Neuronal stem cell (in vitro differentiated cells): ENCODE measurements around the gene NOVA2.

Source experiments
- DNase-seq: peaks from one replicate; pipeline ENCODE4 v3.0.0-alpha.2; 2013; ENCODE audit warnings: low spot score
- H2AFZ ChIP-seq: one replicate; pipeline ENCODE4 v1.6.1; 2013; ENCODE audit warnings: mild to moderate bottlenecking, low read length, inconsistent platforms
- H2AK5ac ChIP-seq: 2 replicates; pipeline ENCODE4 v1.6.1; 2013; ENCODE audit warnings: low read depth, mild to moderate bottlenecking, inconsistent platforms, low read length, moderate library complexity, mixed read lengths
- H2BK120ac ChIP-seq: 2 replicates; pipeline ENCODE4 v1.6.1; 2013; ENCODE audit warnings: low read depth, mild to moderate bottlenecking, inconsistent platforms, low read length, moderate library complexity, mixed read lengths
- H2BK12ac ChIP-seq: one replicate; pipeline ENCODE4 v1.6.1; 2013; ENCODE audit warnings: low read length, inconsistent platforms
- H2BK15ac ChIP-seq: 2 replicates; pipeline ENCODE4 v1.6.1; 2013; ENCODE audit warnings: mild to moderate bottlenecking, low read length, inconsistent platforms, mixed read lengths
- H2BK5ac ChIP-seq: one replicate; pipeline ENCODE4 v1.6.1; 2013; ENCODE audit warnings: inconsistent platforms, mild to moderate bottlenecking, low read length, moderate library complexity
- H3K14ac ChIP-seq: one replicate; pipeline ENCODE4 v1.6.1; 2013; ENCODE audit warnings: low read length, inconsistent platforms
- H3K18ac ChIP-seq: 2 replicates; pipeline ENCODE4 v1.6.1; 2013; ENCODE audit warnings: low read length, inconsistent platforms
- H3K23ac ChIP-seq: 2 replicates; pipeline ENCODE4 v1.6.1; 2013; ENCODE audit warnings: low read depth, mild to moderate bottlenecking, mixed read lengths, low read length, inconsistent platforms; ENCODE audit not compliant: poor library complexity
- H3K27ac ChIP-seq: replicated peaks from 3 replicates; pipeline ENCODE4 v1.5.1; 2013; ENCODE audit warnings: low read length, inconsistent platforms
- H3K27me3 ChIP-seq, 3 experiments: 2 replicates each; pipeline ENCODE4 v1.6.1; 2013; ENCODE audit warnings: low read length in 3 of 3, mild to moderate bottlenecking in 2 of 3, inconsistent platforms in 1 of 3, low read depth in 1 of 3, mixed read lengths in 1 of 3, moderate library complexity in 1 of 3; ENCODE audit not compliant: control insufficient read depth in 3 of 3, insufficient read depth in 3 of 3
- H3K36me3 ChIP-seq, 2 donors: replicated peaks in 1 of 2; 2 replicates each; pipeline ENCODE4 v1.6.1; 2013; ENCODE audit warnings: low read length in 2 of 2; ENCODE audit not compliant: control insufficient read depth in 2 of 2, insufficient read depth in 2 of 2
- H3K4ac ChIP-seq: 2 replicates; pipeline ENCODE4 v1.6.1; 2013; ENCODE audit warnings: inconsistent platforms, mild to moderate bottlenecking, low read length, moderate library complexity
- H3K4me1 ChIP-seq, 2 donors: 1 replicate in 1 of 2; 2 replicates in 1 of 2; pipeline ENCODE4 v1.6.1; 2013; ENCODE audit warnings: low read length in 2 of 2, low read depth in 1 of 2; ENCODE audit not compliant: control insufficient read depth in 2 of 2, insufficient read depth in 1 of 2
- H3K4me2 ChIP-seq: one replicate; pipeline ENCODE4 v1.6.1; 2013; ENCODE audit warnings: mild to moderate bottlenecking, low read length, inconsistent platforms; ENCODE audit not compliant: insufficient read depth, poor library complexity, severe bottlenecking
- H3K4me3 ChIP-seq, 2 donors: 2 replicates each; pipeline ENCODE4 v1.5.1; 2013; ENCODE audit warnings: low read length in 2 of 2, mild to moderate bottlenecking in 2 of 2, inconsistent platforms in 1 of 2, moderate library complexity in 1 of 2
- H3K79me1 ChIP-seq: one replicate; pipeline ENCODE4 v1.6.1; 2013; ENCODE audit warnings: low read depth, mild to moderate bottlenecking, inconsistent platforms, low read length, moderate library complexity
- H3K9ac ChIP-seq: one replicate; pipeline ENCODE4 v1.6.1; 2013; ENCODE audit warnings: mild to moderate bottlenecking, low read depth, low read length, inconsistent platforms; ENCODE audit not compliant: poor library complexity
- H3K9me3 ChIP-seq, 2 donors: replicated peaks in 1 of 2; 2 replicates each; pipeline versions ENCODE3 to v1.6.1; 2013; ENCODE audit warnings: low read length in 2 of 2, mild to moderate bottlenecking in 2 of 2, inconsistent platforms in 1 of 2, low read depth in 1 of 2, mixed read lengths in 1 of 2, moderate library complexity in 1 of 2; ENCODE audit not compliant: control insufficient read depth in 2 of 2, insufficient read depth in 1 of 2
- H4K8ac ChIP-seq: one replicate; pipeline ENCODE4 v1.6.1; 2013; ENCODE audit warnings: low read depth, mild to moderate bottlenecking, inconsistent platforms, low read length, moderate library complexity
- H4K91ac ChIP-seq: one replicate; pipeline ENCODE4 v1.6.1; 2013; ENCODE audit warnings: low read length, low read depth, mild to moderate bottlenecking, inconsistent platforms; ENCODE audit not compliant: poor library complexity
- WGBS, 2 donors: extraction: QIAGEN DNeasy Blood & Tissue Kit; methylation state at CpG; one replicate each; pipeline ENCODE4 v1.1.7; 2013; ENCODE audit warnings: missing lambda C conversion rate in 2 of 2, mixed read lengths in 1 of 2; ENCODE audit not compliant: insufficient read length in 2 of 2, insufficient replicate concordance in 1 of 2; ENCODE audit errors: extremely low coverage in 2 of 2; 5-methylcytosine and 5-hydroxymethylcytosine counted together

NOVA2 gene

GRCh38 chr19:46000491-46001246 lies 27.0 kb upstream of the NOVA2 start:
- H3K4me3 ChIP-seq = peak overlapping the region in 1 of 2 donors; percentile 74
- WGBS, 2 donors = no CpG with 5 or more reads among the region's 34 CpGs
- peak; percentile 40 for DNase-seq

GRCh38 chr19:45999653-46000121 lies 26.0 kb upstream of the NOVA2 start:
- Histone ChIP-seq H3K27me3 (peaks cover 0 to 3% (median 0%) of the 10 kb centered on the region in 3 experiments), H2BK12ac (no peak overlapping the region), H2BK5ac (no peak overlapping the region), H2BK120ac (no peak overlapping the region), H2AFZ (no peak overlapping the region), H3K4ac (no peak overlapping the region), H3K23ac (no peak overlapping the region), H3K4me2 (peak overlapping the region; percentile 56), H3K9ac (no peak overlapping the region), H3K79me1 (peaks cover 3% of the 10 kb centered on the region), H3K27ac (no peak overlapping the region), H4K8ac (no peak overlapping the region), H3K36me3 (peaks cover 3 to 16% of the 10 kb centered on the region in 2 donors), H2AK5ac (no peak overlapping the region), H3K14ac (no peak overlapping the region), H3K4me3 (peak overlapping the region in 1 of 2 donors; percentile 74), H3K4me1 (peaks cover 8 to 16% of the 10 kb centered on the region in 2 donors), H2BK15ac (peak overlapping the region; percentile 22), H3K18ac (no peak overlapping the region), H4K91ac (no peak overlapping the region), H3K9me3 (no peaks in the 10 kb centered on the region)
- DNase-seq = no peak
- WGBS, 2 donors = no CpG with 5 or more reads among the region's 14 CpGs

More at GRCh38 chr19:46000491-46001246, 27.0 kb upstream of the NOVA2 start:
- H4K8ac ChIP-seq = no peak overlapping the region
- H3K4ac ChIP-seq = no peak overlapping the region
- H2BK5ac ChIP-seq = no peak overlapping the region
- peak overlapping the region; percentile 85 for H3K18ac ChIP-seq
- H3K27me3 ChIP-seq = peaks cover 0 to 3% (median 0%) of the 10 kb centered on the region in 3 experiments
- H3K4me1 ChIP-seq = peaks cover 8 to 14% of the 10 kb centered on the region in 2 donors
- H3K79me1 ChIP-seq = peaks cover 3% of the 10 kb centered on the region
- no peak overlapping the region for H3K27ac ChIP-seq
- H2BK120ac ChIP-seq = no peak overlapping the region
- no peak overlapping the region for H3K23ac ChIP-seq
- peak overlapping the region; percentile 90 for H3K4me2 ChIP-seq
- no peak overlapping the region for H2AFZ ChIP-seq
- H2BK12ac ChIP-seq = no peak overlapping the region
- H2BK15ac ChIP-seq = no peak overlapping the region
- H2AK5ac ChIP-seq = no peak overlapping the region
- peak overlapping the region; percentile 47 for H3K14ac ChIP-seq
- H3K36me3 ChIP-seq = peaks cover 3 to 21% of the 10 kb centered on the region in 2 donors
- no peak overlapping the region for H3K9ac ChIP-seq
- H3K9me3 ChIP-seq = no peaks in the 10 kb centered on the region
- no peak overlapping the region for H4K91ac ChIP-seq

- Histone ChIP-seq H3K14ac (no peak overlapping the region), H2AK5ac (no peak overlapping the region), H3K27ac (no peak overlapping the region), H3K4me2 (no peak overlapping the region), H3K4me3 (no peak overlapping the region), H3K23ac (no peak overlapping the region), H2AFZ (no peak overlapping the region), H2BK12ac (no peak overlapping the region), H3K4ac (no peak overlapping the region), H2BK15ac (no peak overlapping the region), H3K27me3 (peaks cover 0 to 3% (median 0%) of the 10 kb centered on the region in 3 experiments), H2BK120ac (no peak overlapping the region), H2BK5ac (no peak overlapping the region), H3K79me1 (peaks cover 3% of the 10 kb centered on the region), H3K9ac (no peak overlapping the region), H3K36me3 (peaks cover 3 to 13% of the 10 kb centered on the region in 2 donors), H4K8ac (no peak overlapping the region), H3K4me1 (peaks cover 8 to 16% of the 10 kb centered on the region in 2 donors), H3K18ac (no peak overlapping the region), H3K9me3 (no peaks in the 10 kb centered on the region), H4K91ac (no peak overlapping the region)
- no CpG with 5 or more reads among the region's 4 CpGs for WGBS, 2 donors
- DNase-seq = no peak
Observed at GRCh38 chr19:45998834-45999233, 25.2 kb upstream of the NOVA2 start.

- Histone ChIP-seq H3K18ac (no peak overlapping the region), H3K4ac (no peak overlapping the region), H3K9me3 (no peaks in the 10 kb centered on the region), H3K14ac (peak overlapping the region; percentile 14), H2BK12ac (no peak overlapping the region), H2BK5ac (no peak overlapping the region), H2AFZ (no peak overlapping the region), H3K36me3 (peaks cover 2 to 5% of the 10 kb centered on the region in 2 donors), H3K23ac (no peak overlapping the region), H2AK5ac (no peak overlapping the region), H2BK120ac (no peak overlapping the region), H2BK15ac (no peak overlapping the region), H3K27me3 (peaks cover 0 to 3% (median 0%) of the 10 kb centered on the region in 3 experiments), H3K4me2 (no peak overlapping the region), H3K4me1 (peaks cover 8 to 16% of the 10 kb centered on the region in 2 donors), H4K91ac (no peak overlapping the region), H3K4me3 (no peak overlapping the region), H3K9ac (no peak overlapping the region), H3K79me1 (peaks cover 3% of the 10 kb centered on the region), H3K27ac (no peak overlapping the region), H4K8ac (no peak overlapping the region)
- no peak for DNase-seq
- WGBS, 2 donors = no CpG with 5 or more reads among the region's 8 CpGs
Observed at GRCh38 chr19:45996933-45997332, 23.3 kb upstream of the NOVA2 start.
